ENCODE data around the gene PIK3R3. TPM values are rescaled to one million over a fixed set of nuclear protein-coding genes. Genes with fewer than 3 reads are reported as not detected.

The PIK3R3 gene
- total and polyA plus RNA-seq, 7 donors, result 2.4 to 11.6 (median 7.0) TPM

- H3K9me3 ChIP-seq, result no peaks in the 10 kb centered on the region
- no peak overlapping the region for H3K4me3 ChIP-seq
- peaks cover 0 to 55% (median 18%) of the 10 kb centered on the region in 4 donors for H3K36me3 ChIP-seq
- 97 to 98% methylated on average over 18 of the region's 18 CpGs for WGBS, 2 donors
- DNase-seq, result no peak
- intact Hi-C loops (cut with DNase I), result no loop called here
- no peaks in the 10 kb centered on the region for H3K4me1 ChIP-seq
- H3K27ac ChIP-seq, result no peak overlapping the region
- H3K27me3 ChIP-seq, result no peaks in the 10 kb centered on the region
- no peak for TF ChIP-seq EP300 (IDR thresholded peaks at IDR 0.05)
- TF ChIP-seq POLR2A (IDR thresholded peaks at IDR 0.05), result no peak
- no peak for TF ChIP-seq CTCF (IDR thresholded peaks at IDR 0.05)
- no peak for TF ChIP-seq POLR2AphosphoS5 (IDR thresholded peaks at IDR 0.05)
These were observed 102.2 kb downstream of the PIK3R3 start for GRCh38 chr1:46030074-46030870.

- H3K4me1 ChIP-seq, result no peaks in the 10 kb centered on the region
- no peak overlapping the region for H3K27ac ChIP-seq
- WGBS, 2 donors, result 96 to 97% methylated on average over 8 of the region's 8 CpGs
- DNase-seq, result no peak
- intact Hi-C loops (cut with DNase I), result no loop called here
- no peak overlapping the region for H3K4me3 ChIP-seq
- no peaks in the 10 kb centered on the region for H3K27me3 ChIP-seq
- H3K36me3 ChIP-seq, result peaks cover 0 to 72% (median 23%) of the 10 kb centered on the region in 4 donors
- TF ChIP-seq EP300 (IDR thresholded peaks at IDR 0.05), result no peak
- no peak for TF ChIP-seq POLR2A (IDR thresholded peaks at IDR 0.05)
- no peak for TF ChIP-seq CTCF (IDR thresholded peaks at IDR 0.05)
- no peak for TF ChIP-seq POLR2AphosphoS5 (IDR thresholded peaks at IDR 0.05)
- no peaks in the 10 kb centered on the region for H3K9me3 ChIP-seq
These were observed 104.4 kb downstream of the PIK3R3 start for GRCh38 chr1:46027788-46028573.

- Histone ChIP-seq H3K27ac (no peak overlapping the region), H3K27me3 (no peaks in the 10 kb centered on the region), H3K9me3 (no peaks in the 10 kb centered on the region), H3K4me1 (no peaks in the 10 kb centered on the region), H3K4me3 (no peak overlapping the region), H3K36me3 (peaks cover 0 to 71% (median 27%) of the 10 kb centered on the region in 4 donors)
- intact Hi-C loops (cut with DNase I), result no loop called here
- WGBS, 2 donors, result 94 to 95% methylated on average over 3 of the region's 3 CpGs
- no peak for DNase-seq
- no peak for TF ChIP-seq POLR2AphosphoS5 (IDR thresholded peaks at IDR 0.05)
- no peak for TF ChIP-seq POLR2A (IDR thresholded peaks at IDR 0.05)
- no peak for TF ChIP-seq CTCF (IDR thresholded peaks at IDR 0.05)
- no peak for TF ChIP-seq EP300 (IDR thresholded peaks at IDR 0.05)
These were observed 105.9 kb downstream of the PIK3R3 start for GRCh38 chr1:46026531-46026930.

GRCh38 chr1:46021046-46021996, 111.1 kb downstream of the PIK3R3 start:
- Histone ChIP-seq H3K9me3 (no peaks in the 10 kb centered on the region), H3K27ac (no peak overlapping the region), H3K4me1 (no peaks in the 10 kb centered on the region), H3K4me3 (no peak overlapping the region), H3K27me3 (no peaks in the 10 kb centered on the region), H3K36me3 (peaks cover 0 to 30% (median 14%) of the 10 kb centered on the region in 4 donors)
- intact Hi-C loops (cut with DNase I), result no loop called here
- TF ChIP-seq CTCF (IDR thresholded peaks at IDR 0.05) (no peak), POLR2A (IDR thresholded peaks at IDR 0.05) (no peak), POLR2AphosphoS5 (IDR thresholded peaks at IDR 0.05) (no peak), EP300 (IDR thresholded peaks at IDR 0.05) (no peak)
- no peak for DNase-seq
- 97 to 98% methylated on average over 2 of the region's 2 CpGs for WGBS, 2 donors
